Mucosa of rectum (tissue), 2 donors: Measurements from ENCODE around the gene GSTM2.

Experiments
- H3K27ac ChIP-seq, 2 donors: one replicate each; pipeline ENCODE4 v1.7.0; 2013; ENCODE audit warnings: inconsistent platforms in 2 of 2, low read depth in 2 of 2, low read length in 2 of 2
- H3K27me3 ChIP-seq, 2 donors: one replicate each; pipeline ENCODE4 v1.7.0; 2013; ENCODE audit warnings: low read length in 2 of 2; ENCODE audit not compliant: control insufficient read depth in 2 of 2, insufficient read depth in 2 of 2
- H3K36me3 ChIP-seq, 2 donors: one replicate each; pipeline ENCODE4 v1.7.0; 2013; ENCODE audit warnings: low read length in 2 of 2; ENCODE audit not compliant: control insufficient read depth in 2 of 2, insufficient read depth in 2 of 2
- H3K4me1 ChIP-seq, 2 donors: one replicate each; pipeline ENCODE4 v1.7.0; 2013; ENCODE audit warnings: low read length in 2 of 2, mild to moderate bottlenecking in 1 of 2; ENCODE audit not compliant: control insufficient read depth in 2 of 2, insufficient read depth in 2 of 2
- H3K4me3 ChIP-seq, 2 donors: one replicate each; pipeline ENCODE4 v1.7.0; 2013; ENCODE audit warnings: low read length in 2 of 2
- H3K9ac ChIP-seq, 2 donors: one replicate each; pipeline ENCODE4 v1.7.0; 2013; ENCODE audit warnings: low read length in 2 of 2, low read depth in 1 of 2, mild to moderate bottlenecking in 1 of 2
- H3K9me3 ChIP-seq, 2 donors: one replicate each; pipeline ENCODE4 v1.7.0; 2013; ENCODE audit warnings: low read length in 2 of 2; ENCODE audit not compliant: control insufficient read depth in 2 of 2
- donor health status: healthy.
- donor health status: Normal muscosa, but diverticular disease.

Gene GSTM2

GRCh38 chr1:109637446-109637845, 30.4 kb upstream of the GSTM2 start:
- Histone ChIP-seq H3K27ac (no peak overlapping the region), H3K9ac (no peak overlapping the region), H3K4me3 (no peak overlapping the region), H3K9me3 (no peaks in the 10 kb centered on the region), H3K36me3 (no peaks in the 10 kb centered on the region), H3K4me1 (peaks cover 6 to 8% of the 10 kb centered on the region in 2 donors), H3K27me3 (no peaks in the 10 kb centered on the region)

- no peaks in the 10 kb centered on the region for H3K27me3 ChIP-seq
- H3K4me1 ChIP-seq, result peaks cover 0 to 8% of the 10 kb centered on the region in 2 donors
- no peak overlapping the region for H3K4me3 ChIP-seq
- no peaks in the 10 kb centered on the region for H3K9me3 ChIP-seq
- no peaks in the 10 kb centered on the region for H3K36me3 ChIP-seq
- no peak overlapping the region for H3K9ac ChIP-seq
- H3K27ac ChIP-seq, result no peak overlapping the region
Measured at GRCh38 chr1:109639063-109639840, 28.6 kb upstream of the GSTM2 start.

- no peak overlapping the region for H3K9ac ChIP-seq
- no peaks in the 10 kb centered on the region for H3K9me3 ChIP-seq
- peaks cover 0 to 5% of the 10 kb centered on the region in 2 donors for H3K4me1 ChIP-seq
- H3K4me3 ChIP-seq, result no peak overlapping the region
- no peaks in the 10 kb centered on the region for H3K27me3 ChIP-seq
- no peak overlapping the region for H3K27ac ChIP-seq
- H3K36me3 ChIP-seq, result no peaks in the 10 kb centered on the region
Measured at GRCh38 chr1:109639841-109640184, 28.0 kb upstream of the GSTM2 start.

GRCh38 chr1:109640285-109640865, 27.5 kb upstream of the GSTM2 start:
- Histone ChIP-seq H3K4me1 (peaks cover 0 to 5% of the 10 kb centered on the region in 2 donors), H3K36me3 (no peaks in the 10 kb centered on the region), H3K27me3 (no peaks in the 10 kb centered on the region), H3K4me3 (no peak overlapping the region), H3K9ac (no peak overlapping the region), H3K27ac (no peak overlapping the region), H3K9me3 (no peaks in the 10 kb centered on the region)

- Histone ChIP-seq H3K36me3 (no peaks in the 10 kb centered on the region), H3K27ac (no peak overlapping the region), H3K4me1 (peaks cover 0 to 5% of the 10 kb centered on the region in 2 donors), H3K4me3 (no peak overlapping the region), H3K9me3 (no peaks in the 10 kb centered on the region), H3K9ac (no peak overlapping the region), H3K27me3 (no peaks in the 10 kb centered on the region)
Measured at GRCh38 chr1:109641078-109641740, 26.6 kb upstream of the GSTM2 start.

GRCh38 chr1:109641861-109642260, 26.0 kb upstream of the GSTM2 start:
- Histone ChIP-seq H3K9me3 (no peaks in the 10 kb centered on the region), H3K27me3 (no peaks in the 10 kb centered on the region), H3K27ac (no peak overlapping the region), H3K9ac (no peak overlapping the region), H3K4me3 (no peak overlapping the region), H3K4me1 (peaks cover 0 to 5% of the 10 kb centered on the region in 2 donors), H3K36me3 (no peaks in the 10 kb centered on the region)

GRCh38 chr1:109642626-109643025, 25.2 kb upstream of the GSTM2 start:
- Histone ChIP-seq H3K36me3 (no peaks in the 10 kb centered on the region), H3K27me3 (no peaks in the 10 kb centered on the region), H3K27ac (no peak overlapping the region), H3K9me3 (no peaks in the 10 kb centered on the region), H3K9ac (no peak overlapping the region), H3K4me3 (no peak overlapping the region), H3K4me1 (peaks cover 0 to 5% of the 10 kb centered on the region in 2 donors)

GRCh38 chr1:109643385-109644230, 24.2 kb upstream of the GSTM2 start:
- Histone ChIP-seq H3K4me1 (peaks cover 0 to 5% of the 10 kb centered on the region in 2 donors), H3K9me3 (no peaks in the 10 kb centered on the region), H3K36me3 (no peaks in the 10 kb centered on the region), H3K4me3 (peak overlapping the region in 1 of 2 donors; percentile 26), H3K9ac (peak overlapping the region; percentile 35 to 65), H3K27ac (no peak overlapping the region), H3K27me3 (no peaks in the 10 kb centered on the region)

GRCh38 chr1:109644670-109645069, 23.2 kb upstream of the GSTM2 start:
- H3K36me3 ChIP-seq, result no peaks in the 10 kb centered on the region
- no peak overlapping the region for H3K9ac ChIP-seq
- H3K27me3 ChIP-seq, result no peaks in the 10 kb centered on the region
- H3K4me1 ChIP-seq, result peaks cover 0 to 5% of the 10 kb centered on the region in 2 donors
- no peaks in the 10 kb centered on the region for H3K9me3 ChIP-seq
- H3K4me3 ChIP-seq, result no peak overlapping the region
- no peak overlapping the region for H3K27ac ChIP-seq
